A673 (cell line): ENCODE results near the gene CLK3.

ENCODE experiments used
- EZH2 ChIP-seq: fragments of 200-600 bp; sonication (generic); IDR thresholded peaks from 2 replicates; pipeline ENCODE4 v1.6.1; 2017; ENCODE audit warnings: borderline replicate concordance, low read depth, mild to moderate bottlenecking, mixed read lengths, antibody characterized with exemption, low read length; ENCODE audit not compliant: poor library complexity, severe bottlenecking
- TF ChIP-seq, protein P1 (sequence below): fragments of 300-800, 200-600 bp; sonication (generic); conservative IDR thresholded peaks from 2 replicates; pipeline ENCODE4 v1.5.1; 2017; ENCODE audit warnings: low read depth, mild to moderate bottlenecking, antibody characterized with exemption, low read length, moderate library complexity, mixed read lengths

- TF ChIP-seq, protein P1, sequence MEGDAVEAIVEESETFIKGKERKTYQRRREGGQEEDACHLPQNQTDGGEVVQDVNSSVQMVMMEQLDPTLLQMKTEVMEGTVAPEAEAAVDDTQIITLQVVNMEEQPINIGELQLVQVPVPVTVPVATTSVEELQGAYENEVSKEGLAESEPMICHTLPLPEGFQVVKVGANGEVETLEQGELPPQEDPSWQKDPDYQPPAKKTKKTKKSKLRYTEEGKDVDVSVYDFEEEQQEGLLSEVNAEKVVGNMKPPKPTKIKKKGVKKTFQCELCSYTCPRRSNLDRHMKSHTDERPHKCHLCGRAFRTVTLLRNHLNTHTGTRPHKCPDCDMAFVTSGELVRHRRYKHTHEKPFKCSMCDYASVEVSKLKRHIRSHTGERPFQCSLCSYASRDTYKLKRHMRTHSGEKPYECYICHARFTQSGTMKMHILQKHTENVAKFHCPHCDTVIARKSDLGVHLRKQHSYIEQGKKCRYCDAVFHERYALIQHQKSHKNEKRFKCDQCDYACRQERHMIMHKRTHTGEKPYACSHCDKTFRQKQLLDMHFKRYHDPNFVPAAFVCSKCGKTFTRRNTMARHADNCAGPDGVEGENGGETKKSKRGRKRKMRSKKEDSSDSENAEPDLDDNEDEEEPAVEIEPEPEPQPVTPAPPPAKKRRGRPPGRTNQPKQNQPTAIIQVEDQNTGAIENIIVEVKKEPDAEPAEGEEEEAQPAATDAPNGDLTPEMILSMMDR = no peak
- no peak for TF ChIP-seq EZH2
Measured at GRCh38 chr15:74642348-74642733, 26.7 kb downstream of the CLK3 start.
